Chondrocyte (in vitro differentiated cells): ENCODE data around the gene C10orf71. TPM values are rescaled to one million over a fixed set of nuclear protein-coding genes. Genes with fewer than 3 reads are reported as not detected.

Experiments used
- DNase-seq: peaks from one replicate; pipeline ENCODE4 v3.0.0; 2021; ENCODE audit warnings: mixed read lengths, low spot score
- H3K27ac Mint-ChIP-seq: one replicate; pipeline ENCODE4 v1.8.0; 2021; ENCODE audit warnings: mild to moderate bottlenecking, moderate library complexity, mixed read lengths; ENCODE audit not compliant: unreplicated experiment
- H3K27me3 Mint-ChIP-seq: 2 replicates; pipeline ENCODE4 v1.8.0; 2021; ENCODE audit warnings: low read depth, mixed read lengths
- H3K36me3 Mint-ChIP-seq: 2 replicates; pipeline ENCODE4 v1.8.0; 2021; ENCODE audit warnings: low read depth, mixed read lengths
- H3K4me1 Mint-ChIP-seq: 2 replicates; pipeline ENCODE4 v1.8.0; 2021; ENCODE audit warnings: low read depth, mild to moderate bottlenecking, mixed read lengths
- H3K4me3 Mint-ChIP-seq: one replicate; pipeline ENCODE4 v1.8.0; 2021; ENCODE audit warnings: mild to moderate bottlenecking, moderate library complexity, mixed read lengths; ENCODE audit not compliant: unreplicated experiment
- H3K9me3 Mint-ChIP-seq: 2 replicates; pipeline ENCODE4 v1.8.0; 2021; ENCODE audit warnings: low read depth, mixed read lengths
- CTCF ChIP-seq: fragments of 200-600 bp; sonication (generic); IDR thresholded peaks from 2 replicates; pipeline ENCODE4 v1.5.0; 2021; ENCODE audit warnings: antibody characterized with exemption, mild to moderate bottlenecking, moderate library complexity
- total RNA-seq: library from RNA; stranded (reverse); gene quantifications from 3 replicates; pipeline ENCODE4 v1.2.1, GENCODE V29; 2021

C10orf71 gene
- total RNA-seq, 1 donor from 2014 or later = not detected

GRCh38 chr10:49350138-49350537 lies 51.2 kb downstream of the C10orf71 start:
- H3K27ac Mint-ChIP-seq = no peak overlapping the region
- TF ChIP-seq CTCF = no peak
- no peaks in the 10 kb centered on the region for H3K27me3 Mint-ChIP-seq
- no peak for DNase-seq
- H3K4me3 Mint-ChIP-seq = no peak overlapping the region
- H3K36me3 Mint-ChIP-seq = no peaks in the 10 kb centered on the region
- H3K4me1 Mint-ChIP-seq = no peaks in the 10 kb centered on the region
- H3K9me3 Mint-ChIP-seq = peaks cover 12% of the 10 kb centered on the region

- no peaks in the 10 kb centered on the region for H3K27me3 Mint-ChIP-seq
- H3K4me3 Mint-ChIP-seq = no peak overlapping the region
- no peak for TF ChIP-seq CTCF
- H3K9me3 Mint-ChIP-seq = peaks cover 9% of the 10 kb centered on the region
- DNase-seq = no peak
- H3K4me1 Mint-ChIP-seq = no peaks in the 10 kb centered on the region
- H3K36me3 Mint-ChIP-seq = no peaks in the 10 kb centered on the region
- no peak overlapping the region for H3K27ac Mint-ChIP-seq
Measured at GRCh38 chr10:49350846-49351532, 52.0 kb downstream of the C10orf71 start.

GRCh38 chr10:49351669-49352068 lies 52.7 kb downstream of the C10orf71 start:
- Mint-ChIP-seq H3K36me3 (no peaks in the 10 kb centered on the region), H3K4me1 (no peaks in the 10 kb centered on the region), H3K27ac (no peak overlapping the region), H3K9me3 (peaks cover 9% of the 10 kb centered on the region), H3K27me3 (no peaks in the 10 kb centered on the region), H3K4me3 (no peak overlapping the region)
- DNase-seq = no peak
- no peak for TF ChIP-seq CTCF

GRCh38 chr10:49352323-49352722 lies 53.4 kb downstream of the C10orf71 start:
- TF ChIP-seq CTCF = no peak
- H3K36me3 Mint-ChIP-seq = no peaks in the 10 kb centered on the region
- no peak overlapping the region for H3K27ac Mint-ChIP-seq
- no peaks in the 10 kb centered on the region for H3K27me3 Mint-ChIP-seq
- no peak for DNase-seq
- H3K9me3 Mint-ChIP-seq = peaks cover 12% of the 10 kb centered on the region
- no peaks in the 10 kb centered on the region for H3K4me1 Mint-ChIP-seq
- no peak overlapping the region for H3K4me3 Mint-ChIP-seq

GRCh38 chr10:49353026-49353894 lies 54.3 kb downstream of the C10orf71 start:
- no peaks in the 10 kb centered on the region for H3K27me3 Mint-ChIP-seq
- DNase-seq = no peak
- H3K9me3 Mint-ChIP-seq = peaks cover 18% of the 10 kb centered on the region
- H3K27ac Mint-ChIP-seq = no peak overlapping the region
- no peaks in the 10 kb centered on the region for H3K36me3 Mint-ChIP-seq
- no peak for TF ChIP-seq CTCF
- H3K4me1 Mint-ChIP-seq = no peaks in the 10 kb centered on the region
- H3K4me3 Mint-ChIP-seq = no peak overlapping the region
